22Rv1 (cell line): ENCODE measurements around the gene PLA2G5.

ENCODE experiments used
- ZFX ChIP-seq: fragments of 450-650 bp; IDR thresholded peaks from 2 replicates; pipeline ENCODE4 v1.6.1; 2017; ENCODE audit warnings: antibody characterized with exemption, borderline replicate concordance
- TF ChIP-seq, protein P1 (sequence below): fragments of 450-650 bp; IDR thresholded peaks from 2 replicates; pipeline ENCODE4 v1.5.1; 2017; ENCODE audit warnings: mild to moderate bottlenecking

DNA sequence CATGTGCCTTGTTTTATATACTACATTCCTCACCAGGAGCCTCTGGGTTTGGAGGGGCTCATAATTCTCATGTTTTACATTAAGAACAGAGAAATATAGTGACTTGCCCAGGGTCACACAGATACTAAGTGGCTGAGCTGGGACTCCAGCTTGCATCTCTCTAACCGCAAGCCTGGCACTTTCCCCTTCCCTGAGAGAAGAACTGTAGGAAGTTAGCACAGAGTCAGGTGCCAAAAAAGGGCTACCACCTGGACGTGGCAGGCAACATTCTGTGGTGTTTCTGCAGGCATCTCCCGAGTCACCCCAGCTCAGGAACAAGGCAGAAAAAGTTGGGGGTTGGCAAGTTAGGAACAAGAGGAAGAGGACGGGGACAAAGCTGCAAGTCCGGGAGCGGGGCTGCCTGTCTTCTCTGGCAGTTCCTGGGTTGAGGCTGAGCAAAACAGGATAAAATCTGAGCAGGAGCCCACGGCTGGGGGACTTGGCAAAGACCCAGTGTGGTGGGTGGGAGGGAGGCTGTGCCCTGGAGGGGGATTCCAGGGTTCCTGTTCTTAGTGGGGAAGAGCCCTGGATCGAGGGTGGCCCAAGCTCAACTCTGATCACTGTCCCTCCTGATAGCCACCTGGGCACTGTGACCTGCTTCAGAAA, 9.8 kb downstream of the PLA2G5 start:
- no peak for TF ChIP-seq ZFX
- TF ChIP-seq, protein P1, sequence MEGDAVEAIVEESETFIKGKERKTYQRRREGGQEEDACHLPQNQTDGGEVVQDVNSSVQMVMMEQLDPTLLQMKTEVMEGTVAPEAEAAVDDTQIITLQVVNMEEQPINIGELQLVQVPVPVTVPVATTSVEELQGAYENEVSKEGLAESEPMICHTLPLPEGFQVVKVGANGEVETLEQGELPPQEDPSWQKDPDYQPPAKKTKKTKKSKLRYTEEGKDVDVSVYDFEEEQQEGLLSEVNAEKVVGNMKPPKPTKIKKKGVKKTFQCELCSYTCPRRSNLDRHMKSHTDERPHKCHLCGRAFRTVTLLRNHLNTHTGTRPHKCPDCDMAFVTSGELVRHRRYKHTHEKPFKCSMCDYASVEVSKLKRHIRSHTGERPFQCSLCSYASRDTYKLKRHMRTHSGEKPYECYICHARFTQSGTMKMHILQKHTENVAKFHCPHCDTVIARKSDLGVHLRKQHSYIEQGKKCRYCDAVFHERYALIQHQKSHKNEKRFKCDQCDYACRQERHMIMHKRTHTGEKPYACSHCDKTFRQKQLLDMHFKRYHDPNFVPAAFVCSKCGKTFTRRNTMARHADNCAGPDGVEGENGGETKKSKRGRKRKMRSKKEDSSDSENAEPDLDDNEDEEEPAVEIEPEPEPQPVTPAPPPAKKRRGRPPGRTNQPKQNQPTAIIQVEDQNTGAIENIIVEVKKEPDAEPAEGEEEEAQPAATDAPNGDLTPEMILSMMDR = no peak
